ENCODE results near the gene TJP2. TPM values are rescaled to one million over a fixed set of nuclear protein-coding genes. Genes with fewer than 3 reads are reported as not detected.

The TJP2 gene
- total RNA-seq, 3 donors from 2014 or later: 81.1 to 172 (median 124) TPM

- intact Hi-C loops (cut with DNase I, micrococcal nuclease): no loop called here
Measured at GRCh38 chr9:69313175-69313574, 139.1 kb downstream of the TJP2 start.

GRCh38 chr9:69314547-69314946 lies 140.5 kb downstream of the TJP2 start:
- TF ChIP-seq CTCF (IDR thresholded peaks at IDR 0.05): no peak
- Histone ChIP-seq H3K4me1 (ENCODE audit: low read depth) (no peaks in the 10 kb centered on the region), H3K4me3 (no peak overlapping the region), H3K36me3 (ENCODE audit: low read depth) (no peaks in the 10 kb centered on the region), H3K9me3 (peaks cover 13% of the 10 kb centered on the region)
- ATAC-seq (no peak), DNase-seq (no peak)
- intact Hi-C loops (cut with DNase I, micrococcal nuclease): no loop called here

More at GRCh38 chr9:69313175-69313574, 139.1 kb downstream of the TJP2 start:
- ATAC-seq (no peak), DNase-seq (no peak)
- Histone ChIP-seq H3K4me3 (no peak overlapping the region), H3K36me3 (ENCODE audit: low read depth) (no peaks in the 10 kb centered on the region), H3K9me3 (peaks cover 13% of the 10 kb centered on the region), H3K4me1 (ENCODE audit: low read depth) (no peaks in the 10 kb centered on the region)
- no peak for TF ChIP-seq CTCF (IDR thresholded peaks at IDR 0.05)

- DNase-seq: no peak
Measured at GRCh38 chr9:69317081-69317480, 143.0 kb downstream of the TJP2 start.

GRCh38 chr9:69317894-69318293 lies 143.8 kb downstream of the TJP2 start:
- DNase-seq (no peak), ATAC-seq (no peak)
- Histone ChIP-seq H3K4me3 (no peak overlapping the region), H3K9me3 (peaks cover 8% of the 10 kb centered on the region), H3K4me1 (ENCODE audit: low read depth) (no peaks in the 10 kb centered on the region), H3K36me3 (ENCODE audit: low read depth) (no peaks in the 10 kb centered on the region)
- intact Hi-C loops (cut with DNase I, micrococcal nuclease): no loop called here
- no peak for TF ChIP-seq CTCF (IDR thresholded peaks at IDR 0.05)

More at GRCh38 chr9:69317081-69317480, 143.0 kb downstream of the TJP2 start:
- intact Hi-C loops (cut with DNase I, micrococcal nuclease): no loop called here
- no peak for TF ChIP-seq CTCF (IDR thresholded peaks at IDR 0.05)
- Histone ChIP-seq H3K4me1 (ENCODE audit: low read depth) (no peaks in the 10 kb centered on the region), H3K36me3 (ENCODE audit: low read depth) (no peaks in the 10 kb centered on the region), H3K9me3 (peaks cover 13% of the 10 kb centered on the region), H3K4me3 (no peak overlapping the region)
- no peak for ATAC-seq

GRCh38 chr9:69319324-69320025 lies 145.4 kb downstream of the TJP2 start:
- intact Hi-C loops (cut with DNase I, micrococcal nuclease): no loop called here
- DNase-seq (no peak), ATAC-seq (no peak)
- Histone ChIP-seq H3K4me1 (ENCODE audit: low read depth) (peaks cover 6% of the 10 kb centered on the region), H3K36me3 (ENCODE audit: low read depth) (no peaks in the 10 kb centered on the region), H3K9me3 (no peaks in the 10 kb centered on the region), H3K4me3 (no peak overlapping the region)
- TF ChIP-seq CTCF (IDR thresholded peaks at IDR 0.05): no peak
